Mammary microvascular endothelial cell (primary cell): ENCODE results near the gene ECI1. TPM values are rescaled to one million over a fixed set of nuclear protein-coding genes. Genes with fewer than 3 reads are reported as not detected.

Experiments used
- total RNA-seq: library from RNA; depleted of rRNA; stranded (reverse); fragments of >200 nt; gene quantifications from 2 replicates; pipeline ENCODE4 v1.2.3, GENCODE V29; 2015

The ECI1 gene, protein sequence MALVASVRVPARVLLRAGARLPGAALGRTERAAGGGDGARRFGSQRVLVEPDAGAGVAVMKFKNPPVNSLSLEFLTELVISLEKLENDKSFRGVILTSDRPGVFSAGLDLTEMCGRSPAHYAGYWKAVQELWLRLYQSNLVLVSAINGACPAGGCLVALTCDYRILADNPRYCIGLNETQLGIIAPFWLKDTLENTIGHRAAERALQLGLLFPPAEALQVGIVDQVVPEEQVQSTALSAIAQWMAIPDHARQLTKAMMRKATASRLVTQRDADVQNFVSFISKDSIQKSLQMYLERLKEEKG
- 46.1 and 49.1 TPM in 2 replicates for total RNA-seq

DNA sequence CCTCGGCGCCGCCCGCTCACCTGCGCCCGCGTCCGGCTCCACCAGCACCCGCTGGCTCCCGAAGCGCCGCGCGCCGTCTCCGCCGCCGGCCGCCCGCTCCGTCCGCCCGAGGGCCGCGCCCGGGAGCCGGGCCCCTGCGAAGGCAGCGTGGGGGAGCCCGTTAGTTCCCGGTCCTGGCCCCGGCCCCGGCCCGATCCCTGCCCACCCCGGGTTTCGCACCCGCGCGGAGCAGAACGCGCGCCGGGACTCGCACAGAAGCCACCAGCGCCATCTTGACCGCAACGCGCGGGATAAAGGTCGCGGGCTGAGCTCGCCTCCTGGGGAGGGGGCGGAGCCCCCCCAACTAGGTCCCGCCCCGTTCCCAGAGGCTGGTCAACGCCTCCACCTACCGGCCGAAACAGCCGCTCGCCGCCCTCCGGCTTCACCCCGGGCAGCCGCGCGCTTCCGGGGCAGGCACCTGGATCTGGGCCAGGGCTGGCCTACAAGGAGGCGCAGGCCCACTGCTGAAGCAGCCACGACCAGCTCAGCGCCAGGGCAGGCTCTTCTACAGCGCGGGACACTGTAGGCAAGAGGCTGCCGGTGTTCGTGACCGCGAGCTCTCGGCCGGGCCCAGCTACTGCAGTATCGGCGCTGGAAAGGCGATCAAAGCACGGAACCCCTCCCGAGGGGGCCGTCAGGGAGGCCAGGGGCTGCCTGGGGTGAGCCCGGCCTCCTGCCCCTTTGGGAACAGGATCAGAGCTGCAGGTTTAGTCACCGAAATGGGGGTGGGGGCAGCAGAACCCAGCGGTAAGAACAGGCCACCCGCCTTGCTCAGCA lies at the start of gene ECI1:
TSS of gene ECI1 (minus strand) at position 292 of the 816 bp plus-strand sequence. CDS start at position 271, 21 bp downstream.

GRCh38 chr16:2267913-2268666 lies 16.7 kb upstream of the ECI1 start, which contains the start of gene RNPS1:
Gene RNPS1 (minus strand): TSS chr16:2268126. CDS start chr16:2264643, 3,483 bp downstream.

GRCh38 chr16:2236337-2237101 lies 14.9 kb downstream of the ECI1 start, which contains the start of gene DNASE1L2:
Gene DNASE1L2 (plus strand): TSS chr16:2236444. CDS start chr16:2236817, 373 bp downstream.

DNA sequence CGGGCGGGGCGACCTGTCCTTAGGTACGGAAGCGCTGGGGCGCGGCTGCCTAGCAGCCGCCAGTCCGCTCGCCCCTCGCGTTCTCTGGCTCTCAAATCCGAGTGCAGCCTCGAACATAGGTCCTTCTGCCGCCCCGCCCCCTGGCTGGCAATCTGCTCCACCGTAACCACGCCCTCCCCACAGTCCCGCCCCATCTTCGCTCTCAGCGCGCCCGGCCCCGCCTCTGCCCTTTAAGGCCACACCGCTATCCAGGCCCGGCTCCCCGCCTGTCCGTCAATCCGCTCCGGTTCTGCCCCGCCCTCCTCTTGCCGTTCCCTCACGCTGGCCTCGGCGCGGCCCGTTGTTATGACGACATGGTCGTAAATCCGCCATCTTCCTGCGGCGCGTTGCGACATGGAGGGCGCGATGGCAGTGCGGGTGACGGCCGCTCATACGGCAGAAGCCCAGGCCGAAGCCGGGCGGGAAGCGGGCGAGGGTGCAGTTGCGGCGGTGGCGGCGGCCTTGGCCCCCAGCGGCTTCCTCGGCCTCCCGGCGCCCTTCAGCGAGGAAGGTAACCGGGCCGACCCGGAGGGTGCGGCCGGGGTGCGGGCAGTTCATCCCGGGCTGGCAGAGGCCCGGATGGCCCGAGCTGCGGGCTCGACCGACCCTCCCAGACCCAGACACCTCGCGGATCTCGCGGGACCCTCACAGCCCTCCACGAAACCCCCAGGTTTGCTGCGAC lies 28.0 kb downstream of the ECI1 start, which contains the start of gene E4F1:
TSS of gene E4F1 (plus strand) at position 371 of the 721 bp plus-strand sequence. CDS start at position 394, 23 bp downstream.

DNA sequence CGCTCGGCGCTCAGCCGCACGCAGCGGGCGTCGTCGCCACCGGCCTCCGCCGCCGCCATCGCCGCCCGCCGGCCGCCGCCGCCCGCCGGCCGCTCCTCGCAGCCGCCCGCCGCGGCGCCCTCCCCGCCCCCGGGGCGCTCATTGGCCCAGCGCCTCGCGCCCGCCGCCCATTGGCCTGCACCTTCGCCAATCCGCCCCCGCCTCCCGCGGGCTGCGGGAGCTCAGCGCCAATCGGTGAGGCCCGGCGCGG lies 36.7 kb downstream of the ECI1 start, which contains the start of gene PGP:
TSS of gene PGP (minus strand) at position 122 of the 250 bp plus-strand sequence. CDS start at position 59, 63 bp downstream.

DNA sequence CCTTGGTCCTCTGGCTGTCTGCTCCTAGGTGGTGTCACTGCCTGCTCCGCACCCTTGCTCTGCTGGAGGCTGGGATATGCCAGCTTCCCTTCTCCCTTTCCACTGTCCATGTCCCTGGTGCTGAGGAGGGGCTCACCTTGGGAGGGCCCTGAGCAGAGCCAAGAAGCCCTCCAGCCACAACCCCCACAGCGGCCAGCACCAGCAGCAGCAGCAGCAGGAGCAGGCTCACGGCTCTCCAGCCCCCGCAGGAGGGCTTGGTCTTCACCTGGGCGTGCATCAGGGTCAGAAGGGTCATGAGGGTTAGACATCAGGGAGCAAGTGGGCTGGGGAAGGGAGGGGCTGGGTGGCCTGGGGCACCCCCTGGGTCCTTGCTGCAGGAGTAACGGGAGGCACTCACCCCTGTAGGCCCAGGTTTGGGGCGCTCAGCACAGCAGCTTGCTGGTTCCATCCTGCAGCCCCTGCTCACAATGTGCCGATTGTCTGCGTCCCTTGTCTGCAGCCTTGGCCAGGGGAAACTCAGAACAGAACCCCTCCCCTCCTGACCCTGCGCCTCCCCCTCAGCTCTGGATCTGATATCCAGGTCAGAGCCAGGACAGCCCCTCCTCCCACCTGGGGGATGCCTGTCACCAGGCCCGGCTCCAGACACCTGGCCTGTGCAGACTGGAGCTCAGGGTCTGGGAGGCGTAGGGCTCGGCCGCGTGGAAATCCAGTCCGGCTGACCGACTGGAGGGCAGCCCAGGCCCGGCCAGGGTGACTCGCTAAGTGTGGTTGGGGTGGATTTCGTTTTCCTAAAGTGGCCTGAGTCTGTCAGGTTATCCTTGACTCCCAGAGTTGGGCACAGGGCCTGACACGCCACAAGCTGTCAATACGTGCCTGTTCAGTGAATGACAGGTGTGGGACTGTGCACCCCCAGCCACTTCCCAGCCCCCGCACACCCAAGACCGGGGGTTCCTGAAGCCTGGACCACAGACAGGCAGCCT lies 40.7 kb downstream of the ECI1 start, which contains the start of gene BRICD5:
TSS of gene BRICD5 (minus strand) at position 478 of the 980 bp plus-strand sequence. CDS start at position 448, 30 bp downstream.

DNA sequence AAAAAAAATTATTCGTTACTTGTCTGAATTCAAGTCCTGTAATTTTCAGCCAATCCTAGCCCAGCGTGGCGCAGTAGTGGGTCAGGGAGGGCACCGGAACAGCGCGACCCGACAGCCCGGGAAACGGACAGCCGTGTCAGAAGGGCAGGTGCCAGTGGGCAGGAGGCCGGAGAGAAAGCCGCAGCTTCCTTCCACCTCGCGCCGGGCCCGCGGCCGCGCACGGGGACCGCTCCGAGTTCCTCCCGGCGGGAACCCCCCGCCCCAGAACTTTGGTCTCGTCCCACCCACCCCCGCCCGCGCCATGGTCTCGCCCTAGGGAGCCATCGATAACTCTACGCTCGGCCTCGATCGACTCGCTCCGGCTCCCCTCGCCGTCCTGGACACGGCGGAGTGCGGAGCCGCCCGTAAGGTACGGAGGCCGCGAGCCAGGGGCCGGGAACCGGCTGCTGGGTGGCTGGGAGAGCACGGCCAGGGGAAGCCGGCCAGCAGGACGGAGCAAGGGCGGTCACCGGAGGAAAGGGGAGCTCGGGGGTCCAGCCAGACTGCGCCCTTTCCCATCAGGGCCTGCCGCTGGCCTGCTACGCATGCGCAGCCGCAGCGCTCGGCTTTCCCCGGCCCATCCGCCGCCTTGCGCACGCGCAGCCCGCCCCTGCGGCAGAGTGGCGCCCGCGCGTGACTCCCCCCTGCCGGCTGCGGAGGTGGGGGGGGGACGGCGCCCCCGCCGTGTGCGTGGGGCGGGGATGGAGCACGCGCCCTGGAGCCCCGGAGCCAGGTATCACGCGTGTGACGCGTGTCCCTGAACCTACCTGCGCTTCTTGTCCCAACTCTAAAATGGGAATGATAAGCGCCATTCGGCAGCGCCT lies 46.1 kb downstream of the ECI1 start, which contains the start of gene MLST8:
TSS of gene MLST8 (plus strand) at position 351 of the 863 bp plus-strand sequence. CDS start 632 bp downstream, outside the sequence.

DNA sequence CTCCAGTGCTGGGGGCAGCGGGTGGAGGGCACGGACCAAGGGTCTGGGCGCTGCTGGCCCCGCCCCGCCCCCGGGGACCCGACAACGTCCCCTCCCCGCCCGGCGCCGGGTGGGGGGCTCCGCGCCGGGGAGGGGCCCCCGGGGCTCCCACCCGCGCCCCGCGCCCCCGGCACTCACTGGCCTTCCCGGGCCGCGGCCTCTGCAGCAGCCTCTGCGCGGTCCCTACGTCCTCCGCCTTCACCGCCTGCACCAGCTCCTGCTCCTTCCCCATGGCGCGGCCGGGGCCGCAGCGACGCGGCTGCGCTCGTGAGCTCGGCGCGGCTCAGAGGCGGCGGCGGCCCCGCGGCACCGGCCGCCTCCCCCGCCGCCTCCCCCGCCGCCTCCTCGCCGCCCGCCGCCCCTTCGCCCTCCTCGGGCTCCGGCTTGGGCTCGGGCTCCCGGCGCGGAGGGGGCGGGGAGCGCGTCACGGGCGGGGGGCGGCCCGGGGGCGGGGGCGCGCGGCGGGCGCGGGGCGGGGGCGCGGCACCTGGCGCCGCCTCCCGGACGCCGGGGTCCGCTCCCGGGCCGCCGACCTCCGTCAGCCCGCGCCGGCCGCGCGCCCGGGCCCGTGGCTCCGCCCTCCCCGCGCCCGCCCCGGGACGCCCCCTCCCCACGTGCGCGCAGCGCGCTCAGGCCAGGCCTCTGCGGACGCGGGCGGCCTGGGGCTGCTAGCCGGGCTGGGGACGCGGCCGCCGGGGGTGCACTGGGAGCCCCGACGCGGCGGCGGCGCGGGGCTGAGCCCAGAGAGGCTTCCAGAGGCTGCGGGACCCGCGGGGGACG lies 55.0 kb downstream of the ECI1 start, which contains the start of gene CASKIN1:
TSS of gene CASKIN1 (minus strand) at position 444 of the 819 bp plus-strand sequence. CDS start at position 271, 173 bp downstream.

Other genes starting within 250 kb of the ECI1 start
- gene ZNF598, start 241.8 kb downstream of the ECI1 start, total RNA-seq = 55.6 and 61.8 TPM in 2 replicates
- 2.5 and 3.1 TPM in 2 replicates for gene NPW, start 231.8 kb downstream of the ECI1 start, total RNA-seq
- gene NHERF2, start 224.7 kb downstream of the ECI1 start, total RNA-seq = 236 and 238 TPM in 2 replicates
- gene NTHL1, start 203.8 kb downstream of the ECI1 start, total RNA-seq = 45.7 and 53.0 TPM in 2 replicates
- gene TSC2, start 203.6 kb downstream of the ECI1 start, total RNA-seq = 35.2 and 36.0 TPM in 2 replicates
- 37.0 and 46.6 TPM in 2 replicates for gene PKD1, start 115.7 kb downstream of the ECI1 start, total RNA-seq
- gene RAB26, start 103.0 kb downstream of the ECI1 start, total RNA-seq = 0.13 and 1.3 TPM in 2 replicates
- gene TRAF7, start 95.8 kb downstream of the ECI1 start, total RNA-seq = 81.7 and 89.8 TPM in 2 replicates
- gene CASKIN1, start 55.0 kb downstream of the ECI1 start, total RNA-seq = not detected in 2 replicates
- 66.0 and 79.9 TPM in 2 replicates for gene MLST8, start 46.1 kb downstream of the ECI1 start, total RNA-seq
- 1.7 and 7.1 TPM in 2 replicates for gene BRICD5, start 40.7 kb downstream of the ECI1 start, total RNA-seq
- 25.6 and 31.4 TPM in 2 replicates for gene PGP, start 36.7 kb downstream of the ECI1 start, total RNA-seq
- 25.5 and 34.3 TPM in 2 replicates for gene E4F1, start 28.0 kb downstream of the ECI1 start, total RNA-seq
- gene DNASE1L2, start 15.1 kb downstream of the ECI1 start, total RNA-seq = not detected in 2 replicates
- 164 and 180 TPM in 2 replicates for gene RNPS1, start 16.5 kb upstream of the ECI1 start, total RNA-seq
- 24.0 and 27.6 TPM in 2 replicates for gene ABCA3, start 89.1 kb upstream of the ECI1 start, total RNA-seq
- 38.6 and 41.2 TPM in 2 replicates for gene CCNF, start 177.9 kb upstream of the ECI1 start, total RNA-seq
- gene TEDC2, start 208.5 kb upstream of the ECI1 start, total RNA-seq = 14.5 and 18.1 TPM in 2 replicates
- 0.15 TPM in 1 of 2 replicates, not detected in the other for gene NTN3, start 219.7 kb upstream of the ECI1 start, total RNA-seq
- 11.6 and 12.3 TPM in 2 replicates for gene TBC1D24, start 223.5 kb upstream of the ECI1 start, total RNA-seq